NCI-H446 (cell line): ENCODE measurements around the gene ZNF467.

Experiments
- DNase-seq, 2 experiments: peaks; one replicate each; lab custom pipeline; 2025; lab: John Stamatoyannopoulos, UW

The ZNF467 gene

DNA sequence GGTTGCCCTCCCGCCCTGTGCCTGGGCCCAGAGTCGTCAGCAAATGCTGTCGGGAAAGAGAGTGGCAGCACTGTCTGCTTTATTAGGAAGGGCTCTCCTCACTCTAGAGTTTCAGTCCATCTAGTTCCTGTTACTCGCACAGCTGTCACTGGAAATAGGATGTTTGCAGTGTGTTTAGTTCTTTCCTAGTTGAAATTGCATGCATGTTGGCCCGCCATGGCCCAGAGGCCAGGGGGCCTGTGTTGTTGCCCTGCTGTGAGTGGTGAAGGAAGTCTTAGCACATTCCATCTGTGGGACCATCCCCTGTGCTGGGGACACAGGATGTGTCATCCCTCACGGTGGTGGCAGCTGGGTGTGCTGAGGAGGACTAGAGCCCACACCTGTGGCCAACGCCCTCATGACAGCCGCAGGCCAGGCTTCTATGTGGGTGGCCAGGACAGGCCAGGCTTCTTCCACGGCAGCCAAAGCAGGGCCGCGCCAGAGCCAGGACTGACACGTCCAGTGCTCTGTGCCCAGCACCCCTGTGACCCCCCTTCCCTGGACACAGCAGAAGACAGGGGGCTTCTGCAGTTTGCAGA, 45.4 kb downstream of the ZNF467 start:
- no peak for DNase-seq

- DNase-seq = no peak
Observed at GRCh38 chr7:149727053-149727898, 46.1 kb downstream of the ZNF467 start.

GRCh38 chr7:149725916-149726315, 47.5 kb downstream of the ZNF467 start:
- DNase-seq = no peak

- DNase-seq = no peak
Observed at GRCh38 chr7:149725426-149725821, 48.0 kb downstream of the ZNF467 start.

DNA sequence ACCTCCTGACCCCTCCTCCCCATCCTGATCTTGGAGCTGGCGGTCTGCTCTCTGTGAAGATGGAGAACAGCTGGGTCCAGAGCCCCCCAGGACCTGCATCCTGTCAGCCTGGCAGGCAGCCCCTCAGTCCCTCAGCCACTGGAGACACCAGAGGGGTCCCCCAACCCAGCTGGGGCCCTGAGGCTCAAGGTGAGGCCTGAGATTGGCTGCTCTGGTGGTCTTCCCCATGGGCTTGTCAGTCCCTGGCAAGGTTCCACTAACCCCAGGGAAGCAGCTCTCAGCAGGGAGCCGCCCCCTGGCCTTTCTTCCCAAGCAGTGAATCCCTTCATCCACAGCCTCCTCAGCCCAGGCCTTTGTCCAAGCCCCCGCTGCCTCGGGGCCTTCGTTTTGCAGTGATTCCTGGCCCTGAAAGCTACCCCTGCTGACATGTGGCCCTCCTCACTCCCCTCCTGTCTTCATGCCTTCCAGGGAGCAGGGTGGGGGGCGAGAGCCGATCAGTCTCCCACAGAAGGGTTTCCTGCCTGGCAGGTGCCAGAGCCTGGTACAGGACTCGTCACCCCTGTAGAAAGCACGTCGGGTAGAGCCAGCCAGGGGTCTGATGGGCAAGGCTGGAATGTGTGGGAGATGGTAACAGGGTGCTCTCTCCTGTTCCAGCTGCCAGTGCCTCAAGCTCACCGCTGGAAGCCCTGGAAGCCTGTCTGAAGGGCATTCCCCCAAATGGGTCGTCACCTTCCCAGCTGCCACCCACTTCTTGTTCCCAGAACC, 48.5 kb downstream of the ZNF467 start:
- DNase-seq = no peak

DNA sequence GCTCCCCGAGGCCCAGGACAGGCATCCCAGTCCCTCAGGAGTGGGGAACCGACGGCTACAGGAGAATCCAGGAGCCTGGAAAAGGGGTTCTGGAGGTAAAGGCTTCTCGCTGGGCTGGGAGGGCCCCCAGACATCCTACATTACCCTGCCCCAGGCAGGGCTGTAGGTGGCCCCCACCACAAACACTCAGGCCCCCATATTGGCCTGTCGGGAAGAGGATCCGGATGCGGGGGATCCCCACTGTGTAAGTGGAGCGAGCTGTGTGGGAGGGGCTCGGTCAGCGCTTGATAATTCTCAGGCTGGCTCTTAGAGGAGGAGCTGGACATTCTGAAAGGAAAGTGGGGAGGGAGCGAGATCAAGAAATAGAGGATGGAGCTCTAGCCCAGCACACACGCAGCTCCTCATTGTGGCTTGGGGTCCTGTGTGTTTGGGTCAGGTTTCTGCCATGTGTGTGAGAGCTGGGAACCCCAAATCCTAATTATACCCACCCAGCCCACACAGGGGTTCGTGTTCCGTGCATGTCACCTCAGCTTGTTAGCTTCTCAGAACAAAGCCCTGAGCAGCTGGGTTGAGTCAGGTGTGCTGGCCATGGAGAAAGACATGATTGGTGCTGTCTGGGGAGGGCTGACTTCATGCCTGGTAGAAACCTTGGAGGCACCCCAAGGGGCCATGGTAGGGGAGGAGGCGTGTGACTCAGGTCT, 49.4 kb downstream of the ZNF467 start:
- no peak for DNase-seq

GRCh38 chr7:149723082-149723767, 50.2 kb downstream of the ZNF467 start:
- DNase-seq = no peak

DNA sequence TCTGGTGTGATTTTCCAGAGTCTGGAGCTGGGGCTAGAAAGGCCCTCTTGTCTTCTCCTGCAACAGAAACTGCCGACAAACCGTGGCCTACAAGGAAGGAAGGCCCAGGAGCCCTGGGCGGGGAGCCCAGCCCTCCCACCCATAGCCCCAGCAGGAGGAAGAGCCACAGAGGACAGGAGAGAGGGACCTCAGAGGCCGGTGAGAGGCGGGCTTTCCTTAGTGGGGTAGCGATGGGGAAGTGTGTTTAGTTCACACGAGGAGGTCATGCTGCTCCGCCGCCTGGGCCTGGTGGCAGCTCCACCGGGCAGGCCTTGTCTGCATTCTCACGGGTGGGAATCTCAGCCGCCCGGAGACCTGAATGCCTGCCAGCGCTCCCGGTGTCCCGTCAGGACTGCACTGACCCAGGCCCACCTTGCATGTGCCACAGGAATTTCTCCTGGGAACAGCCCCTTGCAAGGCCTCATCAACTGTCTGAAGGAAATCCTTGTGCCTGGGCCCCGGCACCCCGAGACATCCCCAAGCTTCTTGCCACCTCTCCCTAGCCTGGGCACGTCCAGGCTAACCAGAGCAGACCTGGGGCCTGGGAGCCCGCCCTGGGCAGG, 50.9 kb downstream of the ZNF467 start:
- no peak for DNase-seq

DNA sequence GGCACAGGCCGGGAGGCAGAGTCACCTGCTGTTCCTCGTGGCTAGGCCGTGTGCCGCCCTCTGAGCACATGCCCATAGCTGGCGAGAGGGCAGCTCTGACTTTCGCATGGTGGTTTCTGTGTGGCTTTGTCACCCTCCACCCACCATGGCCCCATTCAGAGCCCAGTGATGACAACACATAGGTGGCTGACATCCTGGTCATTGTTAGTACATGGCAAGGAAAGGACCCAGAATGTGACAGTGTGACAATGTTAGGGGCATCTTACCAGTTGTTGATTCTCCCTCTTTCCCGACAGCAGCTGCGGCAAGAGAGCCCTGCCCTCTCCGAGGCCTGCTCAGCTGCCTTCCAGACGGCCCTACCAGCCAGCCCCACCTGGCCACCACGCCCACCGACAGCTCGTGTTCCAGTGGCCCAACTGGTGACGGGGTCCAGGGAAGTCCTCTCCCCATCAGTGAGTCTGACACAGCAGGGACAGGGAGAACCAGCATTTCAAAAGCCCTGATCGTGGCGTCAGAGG, 52.2 kb downstream of the ZNF467 start:
- no peak for DNase-seq

DNA sequence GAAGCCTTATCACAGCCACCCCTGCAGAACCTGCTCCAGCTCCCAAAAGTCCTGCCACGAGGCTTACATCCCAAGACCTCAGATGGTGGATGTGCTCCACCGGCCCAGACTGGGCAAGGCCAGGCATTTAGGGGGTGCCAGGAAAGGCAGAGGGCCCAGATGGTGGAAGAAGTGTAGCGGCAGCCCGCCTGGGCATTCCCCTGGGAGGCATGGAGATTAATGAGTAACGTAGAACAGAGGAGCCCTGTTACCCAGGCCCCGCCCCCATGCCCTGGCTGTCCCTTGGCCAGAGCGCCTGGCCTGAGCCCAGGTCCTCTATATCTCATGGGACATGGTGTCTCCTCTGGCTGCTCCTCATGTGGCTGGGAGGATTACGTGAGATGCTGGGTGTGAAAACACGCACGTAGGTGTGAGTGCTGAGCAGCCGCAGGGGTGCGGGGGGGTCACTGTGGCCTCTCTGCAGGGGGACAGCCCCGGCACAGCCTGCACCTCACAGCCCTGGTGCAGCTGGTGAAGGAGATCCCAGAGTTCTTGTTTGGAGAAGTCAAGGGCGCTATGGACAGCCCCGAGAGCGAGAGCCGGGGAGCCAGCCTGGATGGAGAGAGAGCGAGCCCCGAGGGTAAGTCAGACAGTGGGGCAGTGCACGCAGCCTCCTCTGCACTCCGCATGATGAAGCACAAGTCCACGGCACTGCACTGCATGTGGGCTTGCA, 52.9 kb downstream of the ZNF467 start:
- DNase-seq = peak in 1 of 2 experiments; percentile 51

- DNase-seq = no peak
Observed at GRCh38 chr7:149719912-149720335, 53.5 kb downstream of the ZNF467 start.

GRCh38 chr7:149719050-149719899, 54.1 kb downstream of the ZNF467 start:
- DNase-seq = no peak

- no peak for DNase-seq
Observed at GRCh38 chr7:149718730-149719049, 54.7 kb downstream of the ZNF467 start.

- DNase-seq = no peak
Observed at GRCh38 chr7:149717481-149717880, 55.9 kb downstream of the ZNF467 start.

- no peak for DNase-seq
Observed at GRCh38 chr7:149716932-149717307, 56.5 kb downstream of the ZNF467 start.

GRCh38 chr7:149716007-149716931, 57.1 kb downstream of the ZNF467 start:
- DNase-seq = no peak

- DNase-seq = no peak
Observed at GRCh38 chr7:149715476-149715875, 57.9 kb downstream of the ZNF467 start.

DNA sequence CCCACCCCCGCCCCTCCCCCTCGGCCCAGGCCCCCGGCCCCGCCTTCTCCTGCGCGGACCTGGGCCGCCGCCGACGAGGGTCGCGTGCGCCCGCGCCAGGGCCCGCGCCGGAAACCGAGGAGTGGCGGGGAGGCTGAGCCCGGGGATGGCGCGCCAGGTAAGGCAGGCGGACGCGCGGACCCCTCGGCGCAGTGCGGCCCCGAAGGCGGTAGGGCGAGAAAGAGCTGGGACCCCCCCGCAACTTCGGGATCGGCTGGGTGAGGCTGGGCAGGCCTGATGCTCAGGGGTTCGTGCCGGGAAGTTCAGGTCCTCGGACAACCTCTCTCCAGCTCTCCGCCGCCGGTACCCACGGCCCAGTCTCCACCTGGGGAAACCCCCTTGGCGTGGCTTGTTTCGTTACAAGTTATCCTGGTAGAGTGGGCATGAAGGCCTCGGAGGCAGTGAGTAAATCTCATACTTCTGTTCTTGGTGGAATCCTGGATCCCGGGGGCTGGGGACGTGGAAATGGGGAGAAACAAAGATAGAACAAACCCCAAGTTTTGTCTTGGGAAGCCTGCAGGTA, 58.4 kb downstream of the ZNF467 start:
- no peak for DNase-seq
